ENCODE results near the gene SPHK2. TPM values are rescaled to one million over a fixed set of nuclear protein-coding genes. Genes with fewer than 3 reads are reported as not detected.

The SPHK2 gene
- total RNA-seq, 1 experiment from 2014 or later = 16.3 TPM

DNA sequence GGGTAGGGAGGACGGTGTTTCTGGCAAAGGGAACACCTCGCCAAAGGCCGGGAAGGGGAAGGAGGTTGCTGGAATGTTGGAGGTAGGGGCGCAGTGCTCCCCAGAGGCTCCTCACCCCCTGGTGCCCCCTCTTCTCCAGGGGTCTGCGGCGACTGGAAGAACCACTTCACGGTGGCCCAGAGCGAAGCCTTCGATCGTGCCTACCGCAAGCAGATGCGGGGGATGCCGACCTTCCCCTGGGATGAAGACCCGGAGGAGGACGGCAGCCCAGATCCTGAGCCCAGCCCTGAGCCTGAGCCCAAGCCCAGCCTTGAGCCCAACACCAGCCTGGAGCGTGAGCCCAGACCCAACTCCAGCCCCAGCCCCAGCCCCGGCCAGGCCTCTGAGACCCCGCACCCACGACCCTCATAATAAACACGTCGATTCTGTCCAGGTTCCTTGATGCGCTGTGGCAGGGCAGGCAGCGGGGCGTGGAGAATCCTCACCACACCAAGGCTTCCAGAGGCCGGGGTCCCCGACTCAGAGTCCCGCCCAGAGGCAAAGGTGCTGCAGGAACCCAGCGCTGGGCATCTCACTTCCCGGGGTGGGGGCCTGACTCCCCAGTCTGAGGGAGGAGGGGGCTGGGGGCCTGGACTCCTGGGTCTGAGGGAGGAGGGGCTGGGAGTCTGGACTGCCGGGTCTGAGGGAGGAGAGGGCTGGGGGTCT lies 20.2 kb upstream of the SPHK2 start:
- no peaks in the 10 kb centered on the region for H3K9me3 Mint-ChIP-seq (ENCODE audit: unreplicated experiment)
- H3K4me1 Mint-ChIP-seq (ENCODE audit: insufficient read depth, unreplicated experiment) = no peaks in the 10 kb centered on the region
- H3K27me3 Mint-ChIP-seq (ENCODE audit: insufficient read depth, unreplicated experiment) = peaks cover 15% of the 10 kb centered on the region
- no peaks in the 10 kb centered on the region for H3K36me3 Mint-ChIP-seq (ENCODE audit: insufficient read depth, unreplicated experiment)
- ChIA-PET CTCF (interaction anchor here (1.1 kb wide), 1 partner anchor 11 kb away, joined by 4 read pairs; no protein-coding TSS in a partner anchor), POLR2A (no interaction called here)
- no peak overlapping the region for H3K4me3 Mint-ChIP-seq (ENCODE audit: unreplicated experiment)
- TF ChIP-seq, protein P1, sequence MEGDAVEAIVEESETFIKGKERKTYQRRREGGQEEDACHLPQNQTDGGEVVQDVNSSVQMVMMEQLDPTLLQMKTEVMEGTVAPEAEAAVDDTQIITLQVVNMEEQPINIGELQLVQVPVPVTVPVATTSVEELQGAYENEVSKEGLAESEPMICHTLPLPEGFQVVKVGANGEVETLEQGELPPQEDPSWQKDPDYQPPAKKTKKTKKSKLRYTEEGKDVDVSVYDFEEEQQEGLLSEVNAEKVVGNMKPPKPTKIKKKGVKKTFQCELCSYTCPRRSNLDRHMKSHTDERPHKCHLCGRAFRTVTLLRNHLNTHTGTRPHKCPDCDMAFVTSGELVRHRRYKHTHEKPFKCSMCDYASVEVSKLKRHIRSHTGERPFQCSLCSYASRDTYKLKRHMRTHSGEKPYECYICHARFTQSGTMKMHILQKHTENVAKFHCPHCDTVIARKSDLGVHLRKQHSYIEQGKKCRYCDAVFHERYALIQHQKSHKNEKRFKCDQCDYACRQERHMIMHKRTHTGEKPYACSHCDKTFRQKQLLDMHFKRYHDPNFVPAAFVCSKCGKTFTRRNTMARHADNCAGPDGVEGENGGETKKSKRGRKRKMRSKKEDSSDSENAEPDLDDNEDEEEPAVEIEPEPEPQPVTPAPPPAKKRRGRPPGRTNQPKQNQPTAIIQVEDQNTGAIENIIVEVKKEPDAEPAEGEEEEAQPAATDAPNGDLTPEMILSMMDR (IDR thresholded peaks at IDR 0.05; ENCODE audit: unreplicated experiment) = no peak
- H3K27ac Mint-ChIP-seq (ENCODE audit: low read depth, unreplicated experiment) = no peak overlapping the region
- no TSS peak for BruUV-seq (replicated peaks)
- DNase-seq (ENCODE audit: unreplicated experiment) = no peak
- intact Hi-C loops (cut with micrococcal nuclease) = no loop called here

DNA sequence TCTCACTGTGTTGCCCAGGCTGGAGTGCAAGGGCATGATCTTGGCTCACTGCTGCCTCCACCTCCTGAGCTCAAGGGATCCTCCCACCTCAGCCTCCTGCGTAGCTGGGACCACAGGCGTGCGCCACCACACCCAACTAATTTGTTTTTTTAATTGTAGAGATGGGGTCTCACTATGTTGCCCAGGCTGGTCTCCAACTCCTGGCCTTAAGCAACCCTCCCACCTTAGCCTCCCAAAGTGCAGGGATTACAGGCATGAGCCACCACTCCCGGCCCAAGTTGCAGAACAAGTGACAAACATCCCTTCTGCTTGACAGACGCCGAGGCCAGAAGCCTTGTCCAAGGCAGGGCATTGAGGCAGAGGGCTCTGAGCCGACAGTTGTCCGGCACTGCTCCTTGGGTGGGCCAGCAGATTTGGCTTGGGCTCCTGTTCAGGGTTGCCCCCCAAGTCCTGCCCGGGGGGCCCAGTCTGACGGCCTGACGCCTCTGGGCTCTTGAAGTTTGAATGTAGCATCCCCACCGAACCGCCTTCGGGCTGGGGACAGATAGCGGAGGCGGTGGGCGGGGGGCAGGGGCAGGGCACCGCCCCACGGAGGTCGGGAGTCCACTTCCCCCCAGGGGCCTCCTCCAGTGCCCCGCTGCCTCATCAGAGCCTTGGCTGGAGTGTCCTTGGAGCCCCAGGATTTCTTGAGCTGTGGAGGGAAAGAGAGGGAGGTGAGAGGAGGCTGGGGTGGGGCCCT lies 18.5 kb upstream of the SPHK2 start:
- Mint-ChIP-seq H3K4me3 (ENCODE audit: unreplicated experiment) (no peak overlapping the region), H3K4me1 (ENCODE audit: insufficient read depth, unreplicated experiment) (no peaks in the 10 kb centered on the region), H3K27me3 (ENCODE audit: insufficient read depth, unreplicated experiment) (peaks cover 15% of the 10 kb centered on the region), H3K9me3 (ENCODE audit: unreplicated experiment) (no peaks in the 10 kb centered on the region), H3K27ac (ENCODE audit: low read depth, unreplicated experiment) (no peak overlapping the region), H3K36me3 (ENCODE audit: insufficient read depth, unreplicated experiment) (no peaks in the 10 kb centered on the region)
- TF ChIP-seq, protein P1 (IDR thresholded peaks at IDR 0.05; ENCODE audit: unreplicated experiment) = no peak
- POLR2A ChIA-PET = no interaction called here
- CTCF ChIA-PET = interaction anchor here (0.8 to 1.1 kb wide), 2 partner anchors 8 to 12 kb away, joined by 3 to 4 read pairs; no protein-coding TSS in a partner anchor
- DNase-seq (ENCODE audit: unreplicated experiment) = no peak
- intact Hi-C loops (cut with micrococcal nuclease) = no loop called here
- no TSS peak for BruUV-seq (replicated peaks)

DNA sequence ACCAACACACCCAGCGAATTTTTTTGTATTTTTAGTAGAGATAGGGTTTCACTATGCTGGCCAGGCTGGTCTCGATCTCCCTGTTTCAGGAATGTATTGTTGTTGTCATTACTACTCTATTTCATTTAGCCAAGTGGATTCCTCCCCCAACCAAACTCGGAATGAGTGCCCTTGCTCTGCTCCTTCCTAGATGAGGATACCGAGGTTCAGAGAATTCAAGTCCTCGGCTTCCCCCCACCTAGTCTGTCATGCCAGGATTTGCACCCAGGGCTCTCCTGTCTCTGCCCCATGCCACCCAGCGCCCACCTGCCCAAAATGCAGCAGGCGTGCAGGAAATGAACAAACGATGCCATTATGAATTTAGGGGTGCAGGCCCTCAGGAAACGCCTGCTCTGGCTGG lies 16.3 kb upstream of the SPHK2 start:
- no TSS peak for BruUV-seq (replicated peaks)
- no peak overlapping the region for H3K4me3 Mint-ChIP-seq (ENCODE audit: unreplicated experiment)
- no peak for DNase-seq (ENCODE audit: unreplicated experiment)
- ChIA-PET POLR2A (no interaction called here), CTCF (interaction anchor here (1.2 kb wide), 1 partner anchor 14 kb away, joined by 5 read pairs; no protein-coding TSS in a partner anchor)
- H3K4me1 Mint-ChIP-seq (ENCODE audit: insufficient read depth, unreplicated experiment) = no peaks in the 10 kb centered on the region
- H3K27ac Mint-ChIP-seq (ENCODE audit: low read depth, unreplicated experiment) = no peak overlapping the region
- intact Hi-C loops (cut with micrococcal nuclease) = no loop called here
- peaks cover 11% of the 10 kb centered on the region for H3K27me3 Mint-ChIP-seq (ENCODE audit: insufficient read depth, unreplicated experiment)
- no peaks in the 10 kb centered on the region for H3K9me3 Mint-ChIP-seq (ENCODE audit: unreplicated experiment)
- H3K36me3 Mint-ChIP-seq (ENCODE audit: insufficient read depth, unreplicated experiment) = no peaks in the 10 kb centered on the region
- TF ChIP-seq, protein P1 (IDR thresholded peaks at IDR 0.05; ENCODE audit: unreplicated experiment) = no peak

DNA sequence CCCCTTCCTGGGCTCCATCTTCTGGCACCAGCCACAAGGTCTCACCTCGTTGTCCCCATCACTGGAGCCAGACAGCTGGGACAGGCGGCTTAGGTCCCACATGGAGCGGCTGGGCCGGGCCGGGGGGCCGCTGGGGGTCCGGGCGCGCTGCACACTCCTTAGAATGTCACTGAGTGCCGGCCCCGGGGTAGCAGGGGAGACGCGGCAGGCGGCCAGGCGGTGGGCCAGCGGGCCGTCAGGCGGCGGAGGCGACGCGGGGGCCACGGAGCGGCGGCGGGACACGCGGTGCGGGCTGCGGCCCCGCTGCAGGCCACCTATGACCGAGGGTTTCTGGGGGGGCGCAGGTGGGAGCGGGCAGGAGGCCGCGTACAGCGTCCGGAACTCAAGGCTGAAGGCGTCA lies 15.9 kb upstream of the SPHK2 start:
- Mint-ChIP-seq H3K4me1 (ENCODE audit: insufficient read depth, unreplicated experiment) (no peaks in the 10 kb centered on the region), H3K27ac (ENCODE audit: low read depth, unreplicated experiment) (no peak overlapping the region), H3K4me3 (ENCODE audit: unreplicated experiment) (no peak overlapping the region), H3K27me3 (ENCODE audit: insufficient read depth, unreplicated experiment) (peaks cover 7% of the 10 kb centered on the region), H3K36me3 (ENCODE audit: insufficient read depth, unreplicated experiment) (no peaks in the 10 kb centered on the region), H3K9me3 (ENCODE audit: unreplicated experiment) (no peaks in the 10 kb centered on the region)
- TF ChIP-seq, protein P1 (IDR thresholded peaks at IDR 0.05; ENCODE audit: unreplicated experiment) = no peak
- intact Hi-C loops (cut with micrococcal nuclease) = no loop called here
- ChIA-PET CTCF (interaction anchor here (1.2 kb wide), 1 partner anchor 15 kb away, joined by 5 read pairs; no protein-coding TSS in a partner anchor), POLR2A (no interaction called here)
- no TSS peak for BruUV-seq (replicated peaks)
- DNase-seq (ENCODE audit: unreplicated experiment) = no peak

Measured in MCF 10A (cell line).